PC-3 (cell line): ENCODE data around the gene TUBA3D.
"Not testable (repeated sequence)": the region's sequence is repeated elsewhere in the genome, so short reads cannot be mapped to it uniquely, and the experiment has no call there.

Experiments used
- EZH2 ChIP-seq: fragments of 300-600 bp; sonication (generic); IDR thresholded peaks from one replicate; pipeline ENCODE4 v1.6.1; 2017; ENCODE audit warnings: antibody characterized with exemption, mild to moderate bottlenecking, low read length; ENCODE audit not compliant: unreplicated experiment
- TF ChIP-seq, protein P1 (sequence below): fragments of 300-600 bp; sonication (generic); conservative IDR thresholded peaks from 2 replicates; pipeline ENCODE4 v1.5.1; 2017; ENCODE audit warnings: antibody characterized with exemption, low read depth, mild to moderate bottlenecking, low read length

GRCh38 chr2:131454914-131455313 is 21.0 kb upstream of the TUBA3D start:
- TF ChIP-seq, protein P1, sequence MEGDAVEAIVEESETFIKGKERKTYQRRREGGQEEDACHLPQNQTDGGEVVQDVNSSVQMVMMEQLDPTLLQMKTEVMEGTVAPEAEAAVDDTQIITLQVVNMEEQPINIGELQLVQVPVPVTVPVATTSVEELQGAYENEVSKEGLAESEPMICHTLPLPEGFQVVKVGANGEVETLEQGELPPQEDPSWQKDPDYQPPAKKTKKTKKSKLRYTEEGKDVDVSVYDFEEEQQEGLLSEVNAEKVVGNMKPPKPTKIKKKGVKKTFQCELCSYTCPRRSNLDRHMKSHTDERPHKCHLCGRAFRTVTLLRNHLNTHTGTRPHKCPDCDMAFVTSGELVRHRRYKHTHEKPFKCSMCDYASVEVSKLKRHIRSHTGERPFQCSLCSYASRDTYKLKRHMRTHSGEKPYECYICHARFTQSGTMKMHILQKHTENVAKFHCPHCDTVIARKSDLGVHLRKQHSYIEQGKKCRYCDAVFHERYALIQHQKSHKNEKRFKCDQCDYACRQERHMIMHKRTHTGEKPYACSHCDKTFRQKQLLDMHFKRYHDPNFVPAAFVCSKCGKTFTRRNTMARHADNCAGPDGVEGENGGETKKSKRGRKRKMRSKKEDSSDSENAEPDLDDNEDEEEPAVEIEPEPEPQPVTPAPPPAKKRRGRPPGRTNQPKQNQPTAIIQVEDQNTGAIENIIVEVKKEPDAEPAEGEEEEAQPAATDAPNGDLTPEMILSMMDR = not testable (repeated sequence)
- TF ChIP-seq EZH2 = not testable (repeated sequence)
